Neutrophil (primary cell): Measurements from ENCODE around the gene DPY30.

Experiments
- H3K27ac ChIP-seq: fragments of 200-600 bp; sonication (generic); 2 replicates; pipeline ENCODE4 v1.5.1; 2016; ENCODE audit warnings: mild to moderate bottlenecking, moderate library complexity
- H3K27me3 ChIP-seq: fragments of 200-600 bp; sonication (generic); 2 replicates; pipeline ENCODE4 v1.6.0; 2016; ENCODE audit warnings: mild to moderate bottlenecking
- H3K36me3 ChIP-seq: fragments of 200-600 bp; sonication (generic); 2 replicates; pipeline ENCODE4 v1.5.1; 2017
- H3K4me1 ChIP-seq, 2 experiments: fragments of 200-600 bp in 1 of 2; sonication (generic) in 1 of 2; 1 replicate in 1 of 2; 2 replicates in 1 of 2; pipeline versions ENCODE4 v1.5.1 to v1.6.1; 2013 to 2016; ENCODE audit warnings: low read depth in 1 of 2, low read length in 1 of 2, mild to moderate bottlenecking in 1 of 2, moderate library complexity in 1 of 2; ENCODE audit not compliant: control insufficient read depth in 1 of 2, insufficient read depth in 1 of 2
- H3K4me3 ChIP-seq, 2 experiments: fragments of 200-600 bp in 1 of 2; sonication (generic) in 1 of 2; 1 replicate in 1 of 2; 2 replicates in 1 of 2; pipeline ENCODE4 v1.5.1; 2013 to 2016; ENCODE audit warnings: low read depth in 1 of 2, low read length in 1 of 2, mild to moderate bottlenecking in 1 of 2, moderate library complexity in 1 of 2
- H3K9me3 ChIP-seq: fragments of 200-600 bp; sonication (generic); 2 replicates; pipeline ENCODE4 v1.5.1; 2016
- TF ChIP-seq, protein P1 (sequence below): fragments of 200-600 bp; sonication (generic); IDR thresholded peaks from 2 replicates; pipeline ENCODE4 v1.5.1; 2016; ENCODE audit warnings: antibody characterized with exemption

The DPY30 gene

DNA sequence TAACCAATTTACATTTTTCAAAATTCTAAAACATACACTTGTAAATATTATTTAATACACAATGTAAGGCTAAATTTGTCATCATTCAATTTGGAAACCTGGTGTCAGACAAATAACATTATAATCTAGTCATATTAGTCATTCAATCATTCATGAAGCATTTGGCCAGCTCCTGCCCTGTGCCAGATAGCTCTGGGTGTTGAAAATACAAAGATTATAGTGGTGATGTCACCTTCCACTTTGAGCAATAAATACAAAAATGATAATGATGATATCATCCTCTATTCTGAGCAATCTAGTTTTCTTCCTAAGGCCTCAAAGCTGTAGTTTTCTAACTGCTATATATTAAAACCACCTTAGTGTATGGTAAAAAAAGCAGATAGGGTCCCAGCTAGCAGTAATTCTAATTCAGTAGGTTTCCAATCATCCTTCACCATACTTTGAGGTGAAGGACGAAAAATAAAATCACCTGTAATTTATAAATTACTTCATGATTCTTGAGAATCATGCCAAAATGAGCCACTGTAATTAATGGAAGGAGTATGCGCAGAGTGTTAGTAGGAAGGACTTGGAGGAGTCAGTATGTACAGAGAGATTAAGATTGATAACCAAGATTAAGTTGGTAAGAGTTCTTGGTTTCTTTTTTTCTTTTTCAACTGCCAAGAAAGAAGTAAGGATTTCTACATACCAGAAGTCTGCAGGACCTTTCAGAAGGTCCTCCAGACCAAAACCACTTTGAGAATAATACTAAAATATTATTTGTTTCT, 52.0 kb downstream of the DPY30 start:
- H3K4me1 ChIP-seq = no peaks in the 10 kb centered on the region
- no peak overlapping the region for H3K4me3 ChIP-seq
- H3K9me3 ChIP-seq = no peaks in the 10 kb centered on the region
- H3K27me3 ChIP-seq = no peaks in the 10 kb centered on the region
- TF ChIP-seq, protein P1, sequence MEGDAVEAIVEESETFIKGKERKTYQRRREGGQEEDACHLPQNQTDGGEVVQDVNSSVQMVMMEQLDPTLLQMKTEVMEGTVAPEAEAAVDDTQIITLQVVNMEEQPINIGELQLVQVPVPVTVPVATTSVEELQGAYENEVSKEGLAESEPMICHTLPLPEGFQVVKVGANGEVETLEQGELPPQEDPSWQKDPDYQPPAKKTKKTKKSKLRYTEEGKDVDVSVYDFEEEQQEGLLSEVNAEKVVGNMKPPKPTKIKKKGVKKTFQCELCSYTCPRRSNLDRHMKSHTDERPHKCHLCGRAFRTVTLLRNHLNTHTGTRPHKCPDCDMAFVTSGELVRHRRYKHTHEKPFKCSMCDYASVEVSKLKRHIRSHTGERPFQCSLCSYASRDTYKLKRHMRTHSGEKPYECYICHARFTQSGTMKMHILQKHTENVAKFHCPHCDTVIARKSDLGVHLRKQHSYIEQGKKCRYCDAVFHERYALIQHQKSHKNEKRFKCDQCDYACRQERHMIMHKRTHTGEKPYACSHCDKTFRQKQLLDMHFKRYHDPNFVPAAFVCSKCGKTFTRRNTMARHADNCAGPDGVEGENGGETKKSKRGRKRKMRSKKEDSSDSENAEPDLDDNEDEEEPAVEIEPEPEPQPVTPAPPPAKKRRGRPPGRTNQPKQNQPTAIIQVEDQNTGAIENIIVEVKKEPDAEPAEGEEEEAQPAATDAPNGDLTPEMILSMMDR = no peak
- peak overlapping the region; percentile 7 for H3K27ac ChIP-seq
- H3K36me3 ChIP-seq = peaks cover 4% of the 10 kb centered on the region

DNA sequence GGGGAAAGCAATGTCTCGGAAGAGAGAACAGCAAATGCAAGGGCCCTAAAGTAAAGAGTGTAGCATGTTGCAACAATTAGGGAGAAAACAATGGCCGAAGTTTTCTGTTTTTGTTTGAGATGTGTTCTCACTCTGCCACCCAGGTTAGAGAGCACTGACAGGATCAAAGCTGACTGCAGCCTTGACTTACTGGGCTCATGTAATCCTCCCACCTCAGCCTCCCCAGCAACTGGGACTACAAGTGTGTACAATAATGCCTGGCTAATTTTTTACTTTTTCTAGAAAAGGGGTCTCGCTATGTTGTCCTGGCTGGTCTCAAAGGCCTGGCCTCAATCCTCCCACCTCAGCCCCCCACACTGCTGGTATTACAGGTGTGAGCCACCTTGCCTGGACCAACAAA, 52.7 kb downstream of the DPY30 start:
- Histone ChIP-seq H3K27ac (no peak overlapping the region), H3K4me3 (no peak overlapping the region), H3K27me3 (no peaks in the 10 kb centered on the region), H3K36me3 (peaks cover 4% of the 10 kb centered on the region), H3K9me3 (no peaks in the 10 kb centered on the region), H3K4me1 (no peaks in the 10 kb centered on the region)
- TF ChIP-seq, protein P1 = no peak

DNA sequence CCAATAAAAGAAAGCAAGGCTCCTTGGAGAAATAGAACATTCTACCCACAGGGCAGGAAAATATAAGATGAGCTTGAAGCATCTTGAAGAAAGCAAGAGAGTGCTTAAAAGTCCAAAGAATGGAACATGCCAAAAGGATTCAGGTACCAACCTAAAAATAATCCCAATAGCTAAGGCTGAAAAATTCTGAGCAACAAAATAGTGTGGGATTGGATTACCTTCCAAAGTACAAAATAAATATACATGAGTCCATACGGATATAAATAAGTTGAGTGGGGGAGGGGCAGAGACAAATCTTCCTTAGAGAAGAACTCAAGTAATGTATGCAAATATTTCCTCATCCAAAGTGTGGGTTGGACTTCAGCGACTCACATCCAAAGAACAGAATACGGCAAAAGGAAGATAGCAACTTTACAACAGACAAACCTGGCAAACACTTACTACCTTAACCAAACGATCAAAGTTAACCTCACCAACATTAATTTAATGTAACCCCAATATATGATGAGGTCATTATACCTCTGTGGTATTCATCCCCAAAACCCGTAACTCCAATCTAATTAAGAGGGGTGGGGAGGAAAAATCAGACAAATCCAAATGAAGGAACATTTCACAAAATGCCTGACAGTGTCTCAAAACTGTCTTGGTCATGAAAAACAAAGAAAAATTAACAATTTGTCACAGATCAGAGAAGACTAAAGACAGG, 55.7 kb downstream of the DPY30 start:
- H3K4me3 ChIP-seq = no peak overlapping the region
- no peaks in the 10 kb centered on the region for H3K27me3 ChIP-seq
- TF ChIP-seq, protein P1 = no peak
- H3K36me3 ChIP-seq = peaks cover 4% of the 10 kb centered on the region
- no peaks in the 10 kb centered on the region for H3K9me3 ChIP-seq
- peaks cover 0 to 7% of the 10 kb centered on the region in 2 experiments for H3K4me1 ChIP-seq
- no peak overlapping the region for H3K27ac ChIP-seq

DNA sequence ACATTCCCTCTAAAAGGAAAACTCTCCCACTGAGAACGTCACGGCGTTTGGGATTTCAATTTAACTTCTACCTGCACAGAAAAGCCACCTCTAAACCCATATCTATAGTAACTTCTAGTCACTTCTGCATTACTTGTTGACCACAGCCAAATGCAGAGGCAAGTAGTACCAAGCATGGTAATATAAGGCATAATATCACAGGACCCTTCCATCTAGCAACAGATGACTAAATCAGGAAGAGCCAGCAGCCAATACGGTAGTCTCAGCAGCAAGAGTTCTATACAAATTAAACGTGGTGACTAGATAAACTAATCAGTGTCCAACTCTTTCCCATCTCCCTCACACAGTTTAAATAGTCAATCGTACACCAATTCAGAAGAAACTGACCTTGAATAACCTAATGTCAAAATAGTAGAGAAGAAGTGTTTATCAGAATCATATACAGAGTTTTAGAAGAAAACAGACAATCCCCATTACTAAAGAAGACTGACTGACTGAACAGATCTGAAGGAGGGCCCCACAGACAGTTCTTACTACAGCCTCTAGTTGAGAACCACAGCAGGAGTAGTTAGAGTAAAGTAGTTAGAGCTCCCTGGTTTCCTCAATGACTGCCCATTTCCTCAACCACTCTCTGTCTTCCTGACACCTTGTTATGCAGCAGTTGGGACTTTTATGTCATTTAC, 58.8 kb downstream of the DPY30 start:
- Histone ChIP-seq H3K4me3 (no peak overlapping the region), H3K27me3 (no peaks in the 10 kb centered on the region), H3K27ac (peak overlapping the region; percentile 64), H3K9me3 (no peaks in the 10 kb centered on the region), H3K4me1 (peaks cover 0 to 7% of the 10 kb centered on the region in 2 experiments), H3K36me3 (no peaks in the 10 kb centered on the region)
- TF ChIP-seq, protein P1 = no peak

DNA sequence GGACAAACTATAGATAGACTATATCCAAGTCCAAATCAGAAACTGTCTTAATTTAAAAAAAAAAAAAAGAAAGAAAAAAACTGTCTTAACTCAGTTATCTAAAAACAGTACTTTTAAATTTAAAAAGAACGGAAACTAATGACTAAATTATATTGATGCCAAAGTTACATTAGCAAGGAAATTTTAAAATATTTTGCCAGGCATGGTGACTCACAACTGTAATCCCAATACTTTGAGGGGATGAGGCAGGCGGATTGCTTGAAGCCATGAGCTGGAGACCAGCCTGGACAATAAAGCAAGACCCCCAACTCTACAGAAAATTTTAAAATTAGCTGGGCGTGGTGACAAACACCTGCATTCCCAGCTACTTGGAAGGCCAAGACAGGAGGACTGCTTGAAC, 59.6 kb downstream of the DPY30 start:
- no peak overlapping the region for H3K4me3 ChIP-seq
- TF ChIP-seq, protein P1 = no peak
- no peaks in the 10 kb centered on the region for H3K27me3 ChIP-seq
- no peaks in the 10 kb centered on the region for H3K9me3 ChIP-seq
- peaks cover 0 to 7% of the 10 kb centered on the region in 2 experiments for H3K4me1 ChIP-seq
- no peak overlapping the region for H3K27ac ChIP-seq
- no peaks in the 10 kb centered on the region for H3K36me3 ChIP-seq
